Mononuclear cell (primary cell): ENCODE measurements around the gene GRM5. TPM values are rescaled to one million over a fixed set of nuclear protein-coding genes. Genes with fewer than 3 reads are reported as not detected.
"Not testable (repeated sequence)": the region's sequence is repeated elsewhere in the genome, so short reads cannot be mapped to it uniquely, and the experiment has no call there.

Experiments
- H3K27me3 ChIP-seq: 2 replicates; pipeline ENCODE4 v1.6.0; 2011; ENCODE audit warnings: low read length, control low read depth; ENCODE audit not compliant: insufficient read depth
- H3K4me1 ChIP-seq: 2 replicates; pipeline ENCODE4 v1.5.1; 2011; ENCODE audit warnings: mild to moderate bottlenecking, low read length, control low read depth; ENCODE audit not compliant: insufficient read depth
- H3K4me3 ChIP-seq: 2 replicates; pipeline ENCODE4 v1.5.1; 2011; ENCODE audit warnings: mild to moderate bottlenecking, low read length, moderate library complexity
- H3K9me3 ChIP-seq: 2 replicates; pipeline ENCODE4 v1.5.1; 2011; ENCODE audit warnings: low read depth, mild to moderate bottlenecking, control low read depth, low read length
- total RNA-seq: library from RNA; depleted of rRNA; stranded (reverse); fragments of >200 nt; gene quantifications from one replicate; pipeline ENCODE4 v1.2.3, GENCODE V29; 2012

The GRM5 gene
- total RNA-seq, 1 donor: not detected

GRCh38 chr11:88901436-88901835, 164.3 kb downstream of the GRM5 start:
- H3K4me1 ChIP-seq: not testable (repeated sequence)

DNA sequence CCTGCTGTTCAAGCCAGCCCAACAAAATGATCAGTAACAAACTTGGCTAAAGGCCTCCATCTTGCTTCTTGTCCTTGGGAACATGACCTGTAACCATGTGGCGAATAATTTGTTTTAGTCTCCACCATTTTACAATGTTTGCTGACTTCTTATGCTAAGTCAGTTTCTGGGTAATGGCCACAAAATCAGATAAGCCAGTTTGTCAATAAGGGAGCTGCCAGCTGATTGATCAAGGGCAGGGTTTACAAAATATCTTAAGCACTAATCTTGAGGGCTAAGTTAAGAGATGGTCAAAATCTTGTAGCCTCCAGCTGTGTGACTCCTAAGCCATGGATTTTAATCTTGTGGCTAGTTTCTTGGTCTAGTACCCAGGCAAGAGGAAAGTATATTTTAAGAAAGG, 176.9 kb downstream of the GRM5 start:
- H3K4me3 ChIP-seq, H3K9me3 ChIP-seq, H3K4me1 ChIP-seq, H3K27me3 ChIP-seq: not testable (repeated sequence)

More at GRCh38 chr11:88901436-88901835, 164.3 kb downstream of the GRM5 start:
- H3K27me3 ChIP-seq, H3K9me3 ChIP-seq, H3K4me3 ChIP-seq: not testable (repeated sequence)

- H3K4me3 ChIP-seq: no peak overlapping the region
- no peaks in the 10 kb centered on the region for H3K27me3 ChIP-seq
- H3K4me1 ChIP-seq: no peaks in the 10 kb centered on the region
- no peaks in the 10 kb centered on the region for H3K9me3 ChIP-seq
Measured at GRCh38 chr11:88886796-88887195, 179.0 kb downstream of the GRM5 start.

- H3K9me3 ChIP-seq, H3K27me3 ChIP-seq, H3K4me3 ChIP-seq, H3K4me1 ChIP-seq: not testable (repeated sequence)
Measured at GRCh38 chr11:88882800-88883199, 183.0 kb downstream of the GRM5 start.

DNA sequence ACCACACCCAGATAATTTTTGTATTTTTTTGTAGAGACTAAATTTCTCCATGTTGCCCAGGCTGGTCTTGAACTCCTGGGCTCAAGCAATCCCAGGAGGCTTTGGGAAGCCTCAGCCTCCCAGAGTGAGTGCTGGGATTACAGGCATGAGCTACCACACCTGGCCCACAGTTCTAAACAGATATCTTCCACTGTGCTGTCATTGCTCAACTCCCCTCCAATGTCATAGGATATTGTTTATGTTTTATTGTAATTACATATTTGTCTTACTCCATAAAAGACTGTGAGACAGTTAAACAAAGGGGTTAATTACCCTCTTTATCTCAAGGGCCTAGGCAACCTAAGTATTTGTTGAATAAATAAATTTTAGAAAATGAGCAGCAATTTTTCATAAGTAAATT, 204.2 kb downstream of the GRM5 start:
- Histone ChIP-seq H3K9me3 (no peaks in the 10 kb centered on the region), H3K27me3 (no peaks in the 10 kb centered on the region), H3K4me3 (no peak overlapping the region), H3K4me1 (no peaks in the 10 kb centered on the region)

- not testable (repeated sequence) for H3K27me3 ChIP-seq, H3K4me1 ChIP-seq, H3K9me3 ChIP-seq, H3K4me3 ChIP-seq
Measured at GRCh38 chr11:88860431-88860830, 205.4 kb downstream of the GRM5 start.

DNA sequence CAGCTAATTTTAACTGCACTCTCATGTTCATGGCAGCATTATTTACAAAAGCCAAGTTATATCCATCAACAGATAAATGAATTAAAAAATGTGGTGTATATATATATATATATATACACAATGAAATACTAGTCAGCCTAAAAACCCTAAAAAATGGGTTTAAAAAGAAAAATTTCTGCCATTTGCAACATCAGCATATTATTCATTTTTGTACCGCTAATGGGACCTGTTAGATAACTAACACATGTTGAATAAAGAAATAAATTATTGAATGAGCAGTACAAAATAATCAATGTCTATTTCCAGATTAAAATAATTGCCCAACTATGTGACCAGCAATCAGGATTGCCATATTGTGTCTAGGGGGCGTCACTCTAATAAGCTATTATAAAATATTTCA, 211.8 kb downstream of the GRM5 start:
- H3K4me1 ChIP-seq, H3K4me3 ChIP-seq, H3K27me3 ChIP-seq, H3K9me3 ChIP-seq: not testable (repeated sequence)

DNA sequence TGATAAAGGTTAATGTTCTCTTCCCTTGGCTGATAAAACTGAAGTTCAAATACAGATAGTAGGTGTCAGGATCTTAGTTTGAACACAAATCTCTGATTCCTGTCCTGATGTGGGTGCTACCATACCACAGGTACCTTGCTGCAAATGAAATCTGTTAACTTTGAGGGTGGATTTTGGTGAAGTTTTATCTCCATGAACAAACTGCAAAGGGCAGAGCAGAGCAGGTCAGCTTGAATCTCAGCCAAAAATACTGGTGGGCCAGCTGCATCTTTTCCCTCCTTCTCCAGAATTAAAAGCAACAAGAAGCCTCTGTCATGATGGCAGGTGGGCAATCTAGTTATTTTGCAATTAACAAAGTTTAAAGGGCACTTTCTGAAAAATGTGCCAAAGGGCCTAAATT, 214.2 kb downstream of the GRM5 start:
- not testable (repeated sequence) for H3K4me1 ChIP-seq, H3K9me3 ChIP-seq, H3K27me3 ChIP-seq, H3K4me3 ChIP-seq

- not testable (repeated sequence) for H3K27me3 ChIP-seq, H3K4me3 ChIP-seq, H3K9me3 ChIP-seq, H3K4me1 ChIP-seq
Measured at GRCh38 chr11:88849773-88850172, 216.0 kb downstream of the GRM5 start.

- H3K4me1 ChIP-seq: no peaks in the 10 kb centered on the region
- no peaks in the 10 kb centered on the region for H3K9me3 ChIP-seq
- no peak overlapping the region for H3K4me3 ChIP-seq
- no peaks in the 10 kb centered on the region for H3K27me3 ChIP-seq
Measured at GRCh38 chr11:88849368-88849767, 216.4 kb downstream of the GRM5 start.

DNA sequence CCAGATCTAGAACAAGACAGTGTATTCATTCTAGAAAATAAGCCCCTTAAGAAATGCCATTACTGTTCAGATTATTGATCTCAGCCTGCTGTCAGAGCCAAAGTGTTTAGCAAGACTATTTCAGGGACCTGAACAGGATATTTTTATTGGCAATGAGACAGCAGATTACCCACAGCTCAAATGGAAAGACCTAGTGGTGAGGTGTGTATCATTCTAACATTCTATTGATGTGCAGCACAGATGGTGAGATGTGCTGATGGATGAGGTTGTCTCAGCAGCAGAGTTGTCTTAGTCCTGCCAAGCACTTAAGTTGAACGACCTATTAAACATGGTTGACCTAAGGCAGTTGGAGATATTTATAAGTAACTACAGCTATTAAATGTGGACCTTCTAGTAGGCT, 219.5 kb downstream of the GRM5 start:
- H3K9me3 ChIP-seq, H3K4me3 ChIP-seq, H3K4me1 ChIP-seq, H3K27me3 ChIP-seq: not testable (repeated sequence)

DNA sequence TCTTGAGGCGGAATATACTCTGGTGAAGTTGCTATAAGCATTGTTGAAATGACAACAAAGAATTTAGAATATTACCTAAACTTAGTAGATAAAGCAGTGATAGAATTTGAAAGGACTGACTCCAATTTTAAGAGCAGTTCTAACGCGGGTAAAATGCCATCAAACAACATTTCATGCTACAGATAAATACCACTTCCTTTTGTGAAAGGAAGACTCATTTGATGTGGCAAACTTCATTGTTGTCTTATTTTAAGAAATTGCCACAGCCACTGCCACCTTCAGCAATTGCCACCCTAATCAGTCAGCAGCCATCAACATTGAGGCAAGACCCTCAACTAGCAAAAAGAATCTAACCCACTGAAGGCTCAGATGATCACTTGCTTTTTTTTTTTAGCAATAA, 220.8 kb downstream of the GRM5 start:
- not testable (repeated sequence) for H3K9me3 ChIP-seq, H3K27me3 ChIP-seq, H3K4me1 ChIP-seq, H3K4me3 ChIP-seq

GRCh38 chr11:88843766-88844426, 221.9 kb downstream of the GRM5 start:
- H3K9me3 ChIP-seq, H3K4me3 ChIP-seq, H3K27me3 ChIP-seq, H3K4me1 ChIP-seq: not testable (repeated sequence)

DNA sequence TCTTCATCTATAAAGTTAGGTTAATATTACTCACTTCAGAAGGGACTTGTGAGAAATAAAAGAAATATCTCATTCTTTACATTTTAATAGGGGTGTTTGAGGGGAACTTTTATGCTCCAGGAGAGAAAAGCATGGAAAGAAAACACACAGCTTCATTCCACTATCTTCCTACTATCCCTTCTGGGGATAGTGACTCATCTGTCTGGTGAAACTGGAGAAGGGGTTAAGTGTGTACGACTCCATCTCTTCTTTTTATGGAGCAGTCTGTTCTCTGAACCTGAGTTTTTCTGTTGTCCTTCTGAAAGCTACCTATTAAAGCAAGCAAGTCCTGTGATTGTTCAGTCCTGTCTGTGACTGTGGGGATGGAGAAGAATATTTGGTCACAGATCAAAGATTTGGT, 227.6 kb downstream of the GRM5 start:
- not testable (repeated sequence) for H3K27me3 ChIP-seq, H3K4me3 ChIP-seq, H3K4me1 ChIP-seq

GRCh38 chr11:88835709-88836108, 230.1 kb downstream of the GRM5 start:
- not testable (repeated sequence) for H3K4me1 ChIP-seq, H3K9me3 ChIP-seq, H3K4me3 ChIP-seq, H3K27me3 ChIP-seq

More for the DNA sequence above, 227.6 kb downstream of the GRM5 start:
- H3K9me3 ChIP-seq: not testable (repeated sequence)

DNA sequence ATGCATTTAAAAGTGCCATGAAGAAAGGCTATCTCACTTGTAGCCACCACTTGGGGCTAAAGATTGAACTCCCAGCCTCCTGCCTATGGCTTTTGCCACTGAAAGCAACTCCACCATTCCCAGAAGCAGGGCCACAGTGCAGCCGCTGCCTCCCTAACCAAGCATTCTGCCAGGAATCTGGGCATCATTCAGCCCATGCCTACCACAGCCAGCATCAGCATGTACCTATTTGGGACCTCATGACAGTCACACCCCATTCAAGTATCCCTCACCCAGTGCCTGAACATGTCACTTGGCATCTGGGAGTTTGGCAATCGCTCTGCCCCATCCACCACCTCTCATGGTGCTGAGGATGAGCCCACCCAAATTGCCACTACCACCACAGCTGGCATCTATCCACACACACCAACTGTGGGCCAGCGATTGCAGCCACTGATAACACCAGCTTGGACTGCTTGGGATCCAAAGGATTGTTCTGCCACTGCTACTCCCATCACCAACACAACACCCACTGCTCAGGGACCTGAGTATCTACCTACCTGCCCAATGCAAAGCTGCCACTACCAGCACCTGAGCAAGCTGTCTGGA, 234.4 kb downstream of the GRM5 start:
- Histone ChIP-seq H3K4me1 (no peaks in the 10 kb centered on the region), H3K4me3 (no peak overlapping the region), H3K9me3 (no peaks in the 10 kb centered on the region)

More for the DNA sequence above, 234.4 kb downstream of the GRM5 start:
- H3K27me3 ChIP-seq: no peaks in the 10 kb centered on the region
